Mucosa of descending colon (tissue), 3 donors: ENCODE results near the gene SPOPL. TPM values are rescaled to one million over a fixed set of nuclear protein-coding genes. Genes with fewer than 3 reads are reported as not detected.

ENCODE experiments used
- ATAC-seq: fragments of 200-7000 bp; cut with Tn5 transposase; one replicate; pipeline ENCODE4 v1.9.1; 2020; ENCODE audit warnings: mild to moderate bottlenecking, moderate library complexity
- DNase-seq, 3 donors: peaks; one replicate each; pipeline ENCODE4 v3.0.0-alpha.2; 2020
- H3K36me3 ChIP-seq: fragments of 200-600 bp; one replicate; pipeline ENCODE4 v1.8.0; 2021; ENCODE audit warnings: low read depth, mild to moderate bottlenecking
- H3K4me1 ChIP-seq: fragments of 200-600 bp; one replicate; pipeline ENCODE4 v1.8.0; 2021; ENCODE audit warnings: low read depth, mild to moderate bottlenecking
- H3K4me3 ChIP-seq: fragments of 200-600 bp; one replicate; pipeline ENCODE4 v1.8.0; 2021; ENCODE audit warnings: mild to moderate bottlenecking
- H3K9me3 ChIP-seq: fragments of 200-600 bp; one replicate; pipeline ENCODE4 v1.8.0; 2021; ENCODE audit warnings: mild to moderate bottlenecking
- intact Hi-C, 2 donors: fragments of 100-400 bp; cut with DNase I in 1 of 2; cut with micrococcal nuclease in 1 of 2; formaldehyde crosslinking; loops; one replicate each; pipeline versions ENCODE4 v1.11.0 to v1.11.1; 2022; cut with DNase I, micrococcal nuclease
- total RNA-seq, 3 donors: library from RNA; stranded (reverse); fragmentation: NEBNext Ultra II Directional in 2 of 3; extraction: Animal tissue kit (Norgen Biotek cat#: 25700) in 2 of 3; gene quantifications; one replicate each; pipeline versions ENCODE4 v1.2.1 to v1.2.4, GENCODE V29; 2021 to 2023
- TF ChIP-seq, protein P1 (sequence below): fragments of 200-600 bp; IDR thresholded peaks from one replicate; pipeline ENCODE4 v1.8.0; 2022; ENCODE audit warnings: antibody characterized with exemption, mild to moderate bottlenecking
- donor health status: DM: no; HTN: no; CAD: no; lungs with moderate emphysema.
- donor health status: DM: no; HTN: no; CAD: no.
- donor health status: DM: no; HTN: yes; CAD: no.

Gene SPOPL
- total RNA-seq, 3 donors from 2014 or later, result 28.3 to 45.5 (median 33.2) TPM

DNA sequence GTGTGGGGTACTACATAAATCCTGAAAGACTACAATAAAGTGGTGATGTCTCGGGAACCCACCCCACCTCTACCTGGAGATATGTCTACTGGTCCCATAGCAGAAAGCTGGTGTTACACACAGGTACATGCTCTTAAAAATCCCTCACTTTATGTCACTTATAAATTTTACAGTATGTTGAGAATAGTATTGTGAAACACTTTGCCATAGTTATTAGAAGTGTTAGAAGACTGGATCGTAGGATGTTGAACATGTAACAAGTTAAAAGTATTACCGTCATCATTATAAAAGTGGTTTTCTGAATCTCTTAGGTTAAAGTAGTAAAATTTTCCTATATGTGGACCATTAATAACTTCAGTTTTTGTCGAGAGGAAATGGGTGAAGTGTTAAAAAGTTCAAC is 48.6 kb downstream of the SPOPL start:
- ATAC-seq, result no peak
- no peaks in the 10 kb centered on the region for H3K4me1 ChIP-seq
- no peaks in the 10 kb centered on the region for H3K36me3 ChIP-seq
- H3K9me3 ChIP-seq, result no peaks in the 10 kb centered on the region
- TF ChIP-seq, protein P1, sequence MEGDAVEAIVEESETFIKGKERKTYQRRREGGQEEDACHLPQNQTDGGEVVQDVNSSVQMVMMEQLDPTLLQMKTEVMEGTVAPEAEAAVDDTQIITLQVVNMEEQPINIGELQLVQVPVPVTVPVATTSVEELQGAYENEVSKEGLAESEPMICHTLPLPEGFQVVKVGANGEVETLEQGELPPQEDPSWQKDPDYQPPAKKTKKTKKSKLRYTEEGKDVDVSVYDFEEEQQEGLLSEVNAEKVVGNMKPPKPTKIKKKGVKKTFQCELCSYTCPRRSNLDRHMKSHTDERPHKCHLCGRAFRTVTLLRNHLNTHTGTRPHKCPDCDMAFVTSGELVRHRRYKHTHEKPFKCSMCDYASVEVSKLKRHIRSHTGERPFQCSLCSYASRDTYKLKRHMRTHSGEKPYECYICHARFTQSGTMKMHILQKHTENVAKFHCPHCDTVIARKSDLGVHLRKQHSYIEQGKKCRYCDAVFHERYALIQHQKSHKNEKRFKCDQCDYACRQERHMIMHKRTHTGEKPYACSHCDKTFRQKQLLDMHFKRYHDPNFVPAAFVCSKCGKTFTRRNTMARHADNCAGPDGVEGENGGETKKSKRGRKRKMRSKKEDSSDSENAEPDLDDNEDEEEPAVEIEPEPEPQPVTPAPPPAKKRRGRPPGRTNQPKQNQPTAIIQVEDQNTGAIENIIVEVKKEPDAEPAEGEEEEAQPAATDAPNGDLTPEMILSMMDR, result no peak
- H3K4me3 ChIP-seq, result no peak overlapping the region
- DNase-seq, result no peak
- intact Hi-C loops, result no loop called here

DNA sequence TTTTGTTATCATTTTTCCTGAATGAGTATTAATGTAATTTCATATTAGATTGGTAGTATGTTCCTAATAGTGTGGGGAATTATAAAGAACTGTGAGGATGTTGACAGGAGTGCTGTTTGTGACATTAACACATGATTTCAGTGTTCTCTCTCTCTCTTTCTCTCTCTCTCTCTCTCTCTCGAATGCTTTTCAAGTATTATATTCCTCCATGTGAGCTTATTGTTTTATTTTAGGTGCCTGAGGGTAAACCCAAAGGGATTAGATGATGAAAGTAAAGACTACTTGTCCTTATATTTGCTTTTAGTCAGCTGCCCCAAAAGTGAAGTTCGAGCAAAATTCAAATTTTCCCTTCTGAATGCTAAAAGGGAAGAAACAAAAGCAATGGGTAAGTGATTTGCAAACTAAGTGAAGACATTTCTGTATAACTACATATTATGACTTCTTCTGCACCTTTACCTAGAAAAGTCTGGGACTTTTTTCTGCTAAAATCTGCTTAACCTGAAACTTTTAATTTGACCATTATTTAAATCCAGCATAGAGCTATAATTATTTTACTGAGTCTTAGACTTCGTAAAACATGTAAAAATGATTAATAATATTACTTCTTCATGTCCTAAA is 49.2 kb downstream of the SPOPL start:
- H3K9me3 ChIP-seq, result no peaks in the 10 kb centered on the region
- TF ChIP-seq, protein P1, result no peak
- ATAC-seq (no peak), DNase-seq (no peak)
- H3K4me1 ChIP-seq, result no peaks in the 10 kb centered on the region
- H3K36me3 ChIP-seq, result no peaks in the 10 kb centered on the region
- H3K4me3 ChIP-seq, result no peak overlapping the region
- intact Hi-C loops, result no loop called here

DNA sequence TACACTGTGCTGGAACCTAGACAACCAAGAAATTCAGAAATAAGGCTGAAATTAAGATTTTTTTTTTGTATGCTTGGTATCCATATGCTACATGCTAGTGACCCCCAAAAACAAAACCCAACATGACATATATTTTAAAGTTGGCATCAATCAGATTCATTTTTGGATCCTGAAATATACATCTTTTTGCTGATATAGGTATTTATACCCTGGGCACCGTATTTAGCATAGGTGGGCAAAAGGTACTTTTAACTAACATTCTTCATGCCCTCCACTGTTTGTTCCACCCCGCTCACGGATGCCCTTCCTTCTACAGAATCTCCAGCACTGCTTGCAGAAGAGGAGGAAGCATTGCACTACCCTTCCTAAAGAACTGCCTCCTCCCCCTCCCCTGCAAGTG is 52.6 kb downstream of the SPOPL start:
- no peaks in the 10 kb centered on the region for H3K4me1 ChIP-seq
- no peaks in the 10 kb centered on the region for H3K36me3 ChIP-seq
- no peak for DNase-seq
- no peak overlapping the region for H3K4me3 ChIP-seq
- ATAC-seq, result no peak
- H3K9me3 ChIP-seq, result no peaks in the 10 kb centered on the region
- TF ChIP-seq, protein P1, result no peak
- intact Hi-C loops, result no loop called here

DNA sequence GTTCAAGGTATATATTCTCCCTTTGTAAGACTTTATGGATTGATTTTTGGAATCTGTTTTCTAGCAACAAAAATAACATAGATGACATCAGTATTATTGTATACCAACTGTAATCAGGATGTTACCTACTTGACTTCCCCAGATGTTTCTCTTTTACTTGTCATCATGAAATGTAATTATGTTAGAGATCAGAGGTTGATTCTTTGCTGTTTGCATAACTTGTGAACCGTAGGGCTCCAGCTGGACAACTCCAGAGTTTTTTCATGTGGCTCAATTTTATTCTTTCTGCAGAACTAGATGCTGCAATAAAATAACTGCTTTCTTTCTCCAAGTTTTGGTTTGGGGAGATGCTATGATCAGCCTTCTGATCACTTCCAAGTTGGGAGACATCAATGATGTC is 58.1 kb downstream of the SPOPL start:
- intact Hi-C loops, result no loop called here
- TF ChIP-seq, protein P1, result no peak
- ATAC-seq (no peak), DNase-seq (no peak)
- Histone ChIP-seq H3K36me3 (no peaks in the 10 kb centered on the region), H3K4me1 (no peaks in the 10 kb centered on the region), H3K9me3 (no peaks in the 10 kb centered on the region), H3K4me3 (no peak overlapping the region)

DNA sequence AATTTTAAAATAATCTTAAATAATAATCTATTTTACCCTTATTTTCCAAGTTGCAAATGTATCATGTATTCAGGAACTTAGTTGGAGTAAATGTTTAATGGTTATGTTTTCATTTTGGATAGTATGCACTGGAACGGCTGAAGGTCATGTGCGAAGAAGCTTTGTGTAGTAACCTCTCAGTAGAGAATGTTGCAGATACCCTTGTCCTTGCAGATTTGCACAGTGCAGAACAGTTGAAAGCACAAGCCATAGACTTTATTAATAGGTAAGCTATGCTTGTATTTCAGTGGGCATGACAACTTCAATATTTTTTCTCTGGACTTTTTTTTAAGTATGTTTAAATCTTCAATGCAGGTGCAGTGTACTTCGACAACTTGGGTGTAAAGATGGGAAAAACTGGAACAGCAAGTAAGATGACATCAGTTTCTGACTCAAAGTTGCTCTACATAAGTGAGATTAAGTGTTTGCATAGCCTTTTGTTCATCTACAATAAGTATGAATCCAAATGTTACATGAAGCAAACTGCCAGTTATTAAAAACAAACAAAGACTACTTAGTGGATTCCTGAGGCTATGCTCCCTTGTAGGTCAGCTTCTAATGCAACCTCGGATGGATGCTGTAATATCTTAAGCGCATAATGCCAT is 63.1 kb downstream of the SPOPL start:
- ATAC-seq (no peak), DNase-seq (no peak)
- Histone ChIP-seq H3K9me3 (no peaks in the 10 kb centered on the region), H3K4me1 (no peaks in the 10 kb centered on the region), H3K4me3 (no peak overlapping the region), H3K36me3 (no peaks in the 10 kb centered on the region)
- TF ChIP-seq, protein P1, result no peak
- intact Hi-C loops, result no loop called here

DNA sequence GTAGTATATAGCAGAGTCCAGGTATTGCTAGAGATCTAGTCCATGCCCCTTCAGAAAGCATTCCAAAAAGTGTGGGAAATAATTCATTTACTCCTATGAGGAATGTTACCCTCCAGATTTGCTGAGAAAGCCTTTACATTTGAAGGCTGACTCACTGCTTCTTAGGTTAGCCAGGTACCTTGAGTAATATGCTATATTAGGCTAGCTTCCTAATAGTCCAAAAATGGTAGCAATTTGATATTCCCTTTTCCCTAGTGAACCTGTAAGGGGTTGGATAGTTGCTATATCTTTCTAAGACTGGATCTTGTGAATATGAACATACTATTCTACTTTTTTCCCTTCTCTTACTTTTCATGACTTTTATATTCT is 63.6 kb downstream of the SPOPL start:
- ATAC-seq (no peak), DNase-seq (no peak)

More for the DNA sequence above, 63.6 kb downstream of the SPOPL start:
- Histone ChIP-seq H3K9me3 (no peaks in the 10 kb centered on the region), H3K36me3 (no peaks in the 10 kb centered on the region), H3K4me1 (no peaks in the 10 kb centered on the region), H3K4me3 (no peak overlapping the region)
- TF ChIP-seq, protein P1, result no peak
- intact Hi-C loops, result no loop called here
